SU-DHL-6 (cell line): ENCODE results near the gene PALLD.

Experiments
- H2AFZ ChIP-seq: fragments of 200-600 bp; sonication (generic); 2 replicates; pipeline ENCODE4 v1.6.1; 2014; ENCODE audit warnings: low read depth, mild to moderate bottlenecking, moderate library complexity, mixed read lengths, antibody characterized with exemption, low read length; ENCODE audit not compliant: severe bottlenecking
- H3F3A ChIP-seq: fragments of 200-600 bp; shearing (Covaris generic); 2 replicates; pipeline ENCODE4 v1.6.0; 2016; ENCODE audit warnings: antibody characterized with exemption, mild to moderate bottlenecking; ENCODE audit not compliant: insufficient read depth
- H3K27ac ChIP-seq: fragments of 200-600 bp; sonication (generic); 2 replicates; pipeline ENCODE4 v1.5.1; 2016; ENCODE audit warnings: low read depth, mild to moderate bottlenecking, low read length, moderate library complexity, mixed read lengths
- H3K27me3 ChIP-seq: fragments of 200-600 bp; sonication (generic), shearing (Covaris generic); 2 replicates; pipeline ENCODE4 v1.6.0; 2014; ENCODE audit warnings: mild to moderate bottlenecking, low read length
- H3K36me3 ChIP-seq: fragments of 200-600 bp; sonication (generic); 2 replicates; pipeline ENCODE4 v1.6.1; 2014; ENCODE audit warnings: mild to moderate bottlenecking, low read length, mixed read lengths
- H3K4me2 ChIP-seq: fragments of 300-600, 200-600 bp; shearing (Covaris generic), sonication (generic); 2 replicates; pipeline ENCODE4 v1.6.0; 2014; ENCODE audit warnings: low read length, low read depth, mild to moderate bottlenecking; ENCODE audit not compliant: poor library complexity, severe bottlenecking
- H3K4me3 ChIP-seq: fragments of 200-600 bp; sonication (generic); 2 replicates; pipeline ENCODE4 v1.5.1; 2014; ENCODE audit warnings: antibody characterized with exemption, low read length, mild to moderate bottlenecking, mixed read lengths; ENCODE audit not compliant: insufficient read depth, poor library complexity, severe bottlenecking
- H3K79me2 ChIP-seq: fragments of 200-600 bp; sonication (generic); 2 replicates; pipeline ENCODE4 v1.6.1; 2014; ENCODE audit warnings: mild to moderate bottlenecking, low read length, moderate library complexity; ENCODE audit not compliant: insufficient read depth
- H3K9ac ChIP-seq: fragments of 200-600 bp; sonication (generic); 2 replicates; pipeline ENCODE4 v1.7.0; 2014; ENCODE audit warnings: mild to moderate bottlenecking, low read length
- H3K9me2 ChIP-seq: fragments of 200-600 bp; sonication (generic); replicated peaks from 2 replicates; pipeline ENCODE4 v1.6.1; 2014; ENCODE audit warnings: low read length; ENCODE audit not compliant: insufficient read depth
- H3K9me3 ChIP-seq: fragments of 200-600 bp; sonication (generic); 2 replicates; pipeline ENCODE4 v1.6.1; 2014; ENCODE audit warnings: low read length, mixed read lengths; ENCODE audit not compliant: insufficient read depth
- H4K20me1 ChIP-seq: fragments of 200-600 bp; sonication (generic); 2 replicates; pipeline ENCODE4 v1.6.1; 2014; ENCODE audit warnings: low read depth, mild to moderate bottlenecking, antibody characterized with exemption, low read length, moderate library complexity, mixed read lengths
- CTCF ChIP-seq: fragments of 200-600 bp; sonication (generic); IDR thresholded peaks from one replicate; pipeline ENCODE4 v1.5.1; 2017; ENCODE audit warnings: antibody characterized with exemption, mild to moderate bottlenecking, low read length, moderate library complexity; ENCODE audit not compliant: insufficient read depth, poor library complexity, severe bottlenecking
- EZH2phosphoT487 ChIP-seq: fragments of 200-600 bp; sonication (generic), shearing (Covaris generic); conservative IDR thresholded peaks from 2 replicates; pipeline ENCODE4 v1.6.1; 2018; ENCODE audit warnings: mild to moderate bottlenecking, antibody characterized with exemption, low read length, moderate library complexity, mixed read lengths

Gene PALLD

GRCh38 chr4:168630445-168631187, 133.8 kb downstream of the PALLD start:
- Histone ChIP-seq H3K4me3 (no peak overlapping the region), H2AFZ (no peak overlapping the region), H3K4me2 (no peak overlapping the region)

DNA sequence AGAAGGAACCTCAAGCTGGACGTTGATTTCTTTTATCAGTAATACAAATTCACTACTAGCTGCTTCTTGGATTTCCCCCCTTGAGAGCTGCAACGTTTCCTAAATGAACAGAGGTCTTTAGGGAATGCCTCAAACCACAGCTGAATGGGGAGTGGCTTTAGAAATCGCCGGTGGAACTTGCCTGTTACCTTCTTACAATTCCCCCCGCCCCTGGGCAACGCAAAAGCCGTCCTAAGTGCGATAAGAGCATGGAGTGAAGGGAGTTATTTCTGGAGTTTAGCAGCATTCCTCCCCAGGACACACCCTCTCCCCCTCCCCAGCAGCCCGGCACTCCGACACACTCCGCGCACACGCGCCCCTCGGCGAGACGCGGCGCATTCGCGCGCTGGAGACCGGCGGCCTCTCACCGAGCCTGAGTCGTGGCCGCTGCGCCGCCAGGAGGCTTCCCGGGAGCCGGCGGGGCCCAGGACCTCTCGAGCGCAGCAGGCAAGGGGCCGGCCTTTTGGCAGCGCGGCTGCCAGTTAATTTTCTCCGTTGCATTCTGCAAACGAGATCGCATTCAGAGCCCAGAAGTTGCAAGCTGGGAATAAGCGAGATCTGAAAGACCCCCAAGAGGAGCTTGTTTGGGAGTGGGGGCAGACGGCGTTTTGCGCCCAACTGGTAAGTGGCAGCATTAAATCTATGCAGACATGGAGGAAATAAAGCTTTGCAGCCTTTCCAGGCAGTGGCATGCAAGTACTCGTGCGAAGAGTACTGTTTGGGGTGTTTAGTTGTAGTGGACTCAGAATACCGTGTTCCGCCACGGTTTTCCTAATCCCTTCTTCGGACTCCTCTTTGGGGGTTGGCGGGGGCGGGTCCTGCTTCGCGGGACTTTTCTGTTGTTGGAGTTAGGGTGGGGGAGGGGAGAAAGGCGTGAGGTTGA, 134.7 kb downstream of the PALLD start:
- no peaks in the 10 kb centered on the region for H3K9me2 ChIP-seq
- no peaks in the 10 kb centered on the region for H3K36me3 ChIP-seq
- H2AFZ ChIP-seq, result no peak overlapping the region
- no peaks in the 10 kb centered on the region for H3K9me3 ChIP-seq
- H3F3A ChIP-seq, result no peaks in the 10 kb centered on the region
- no peak for TF ChIP-seq CTCF
- no peak for TF ChIP-seq EZH2phosphoT487
- H3K9ac ChIP-seq, result no peak overlapping the region
- no peak overlapping the region for H3K27ac ChIP-seq
- no peaks in the 10 kb centered on the region for H3K27me3 ChIP-seq
- H3K4me2 ChIP-seq, result no peak overlapping the region
- no peak overlapping the region for H3K4me3 ChIP-seq
- no peaks in the 10 kb centered on the region for H3K79me2 ChIP-seq
- H4K20me1 ChIP-seq, result no peaks in the 10 kb centered on the region

More at GRCh38 chr4:168630445-168631187, 133.8 kb downstream of the PALLD start:
- Histone ChIP-seq H4K20me1 (no peaks in the 10 kb centered on the region), H3K9me3 (no peaks in the 10 kb centered on the region), H3K36me3 (no peaks in the 10 kb centered on the region), H3K27ac (no peak overlapping the region), H3F3A (no peaks in the 10 kb centered on the region), H3K9me2 (no peaks in the 10 kb centered on the region), H3K27me3 (no peaks in the 10 kb centered on the region), H3K9ac (no peak overlapping the region), H3K79me2 (no peaks in the 10 kb centered on the region)
- TF ChIP-seq CTCF (no peak), EZH2phosphoT487 (no peak)

DNA sequence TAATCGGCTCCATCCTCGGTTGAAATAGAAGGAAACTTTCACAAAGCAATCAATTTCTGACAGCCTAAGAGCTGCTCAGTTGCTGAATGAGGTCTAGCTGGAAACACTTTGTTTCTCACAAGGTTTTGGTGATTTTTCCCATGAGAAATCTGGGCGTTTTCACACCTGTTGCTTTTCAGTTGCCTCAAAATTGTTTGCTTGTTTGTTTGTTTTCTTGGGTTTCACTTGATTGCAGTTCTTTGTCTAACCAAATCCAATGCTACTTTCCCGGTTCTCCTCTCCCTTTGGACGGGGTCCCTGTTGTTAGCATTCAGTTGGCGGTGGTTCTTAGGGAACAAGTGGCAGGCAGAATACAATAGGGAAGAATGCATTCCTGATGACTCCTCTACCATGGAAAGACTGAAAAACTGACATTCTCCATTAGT, 135.5 kb downstream of the PALLD start:
- Histone ChIP-seq H3K36me3 (no peaks in the 10 kb centered on the region), H3K9ac (no peak overlapping the region), H3K9me3 (no peaks in the 10 kb centered on the region), H2AFZ (no peak overlapping the region), H3K4me2 (no peak overlapping the region), H3F3A (no peaks in the 10 kb centered on the region), H3K79me2 (no peaks in the 10 kb centered on the region), H3K27me3 (no peaks in the 10 kb centered on the region), H3K4me3 (no peak overlapping the region), H4K20me1 (no peaks in the 10 kb centered on the region), H3K27ac (no peak overlapping the region), H3K9me2 (no peaks in the 10 kb centered on the region)
- TF ChIP-seq EZH2phosphoT487 (no peak), CTCF (no peak)
